Pancreas (tissue), 10 donors: ENCODE results near the gene FILIP1L. TPM values are rescaled to one million over a fixed set of nuclear protein-coding genes. Genes with fewer than 3 reads are reported as not detected.

Experiments
- ATAC-seq, 4 donors: fragments of 200-7000 bp; cut with Tn5 transposase; one replicate each; pipeline versions ENCODE4 v1.8.0 to v1.9.1; 2020; ENCODE audit warnings: mild to moderate bottlenecking in 4 of 4, moderate library complexity in 4 of 4
- DNase-seq, 6 donors: peaks; one replicate each; pipeline ENCODE4 v3.0.0-alpha.2; 2020
- FAIRE-seq: peaks from 2 replicates; lab custom pipeline; 2012; peaks lifted over from hg19 to GRCh38; lab: Jason Lieb, UNC
- H3K27ac ChIP-seq, 4 donors: fragments of 200-600 bp; sonication (generic); 1 replicate in 3 of 4; 2 replicates in 1 of 4; pipeline versions ENCODE4 v1.5.0 to v1.8.0; 2020
- H3K27me3 ChIP-seq, 4 donors: fragments of 200-600 bp; one replicate each; pipeline ENCODE4 v1.8.0; 2021
- H3K36me3 ChIP-seq, 3 donors: fragments of 200-600 bp; sonication (generic) in 1 of 3; one replicate each; pipeline versions ENCODE4 v1.5.0 to v1.8.0; 2020 to 2021
- H3K4me1 ChIP-seq, 3 donors: fragments of 200-600 bp; one replicate each; pipeline ENCODE4 v1.8.0; 2021
- H3K4me3 ChIP-seq, 4 donors: fragments of 200-600 bp; sonication (generic) in 2 of 4; one replicate each; pipeline versions ENCODE4 v1.5.0 to v1.8.0; 2020 to 2021
- H3K9me3 ChIP-seq, 4 donors: fragments of 200-600 bp; one replicate each; pipeline ENCODE4 v1.8.0; 2021
- WGBS, 2 donors: extraction: QIAGEN DNeasy Blood & Tissue Kit; methylation state at CpG; one replicate each; pipeline ENCODE4 v1.1.7; 2013; 5-methylcytosine and 5-hydroxymethylcytosine counted together
- intact Hi-C, 3 donors: fragments of 100-400 bp; cut with DNase I; formaldehyde crosslinking; loops; one replicate each; pipeline versions ENCODE4 v1.11.1 to v1.14.2; 2022
- polyA plus RNA-seq, 2 donors: library from polyadenylated mRNA; stranded (reverse); fragments of 200-250 nt; gene quantifications; one replicate each; pipeline ENCODE4 v1.2.3, GENCODE V29; 2013
- total RNA-seq, 6 donors: library from RNA; stranded (reverse); fragmentation: NEBNext Ultra II Directional in 4 of 6; extraction: Animal tissue kit (Norgen Biotek cat#: 25700) in 4 of 6; gene quantifications; one replicate each; pipeline versions ENCODE4 v1.2.1 to v1.2.4, GENCODE V29; 2021 to 2023
- TF ChIP-seq, protein P1 (sequence below), 4 donors: fragments of 200-600 bp; sonication (generic) in 3 of 4; IDR thresholded peaks; one replicate each; pipeline versions ENCODE4 v1.5.0 to v1.8.0; 2021; ENCODE audit warnings: antibody characterized with exemption in 4 of 4
- donor health status: healthy with polysubstance abuse.
- donor health status: DM: no; HTN: no; CAD: no; lungs with moderate emphysema.
- donor health status: DM: no; HTN: no; CAD: no.
- donor health status: control.
- donor health status: control.
- donor health status: Bipolar disorder and iron deficiency.
- donor health status: DM: yes; HTN: yes; CAD: no.
- donor health status: DM: no; HTN: no; CAD: no.
- donor health status: DM: no; HTN: no; CAD: no.
- donor health status: DM: yes; HTN: yes; CAD: no.

The FILIP1L gene
- total and polyA plus RNA-seq, 8 donors = 12.5 to 37.7 (median 15.8) TPM

DNA sequence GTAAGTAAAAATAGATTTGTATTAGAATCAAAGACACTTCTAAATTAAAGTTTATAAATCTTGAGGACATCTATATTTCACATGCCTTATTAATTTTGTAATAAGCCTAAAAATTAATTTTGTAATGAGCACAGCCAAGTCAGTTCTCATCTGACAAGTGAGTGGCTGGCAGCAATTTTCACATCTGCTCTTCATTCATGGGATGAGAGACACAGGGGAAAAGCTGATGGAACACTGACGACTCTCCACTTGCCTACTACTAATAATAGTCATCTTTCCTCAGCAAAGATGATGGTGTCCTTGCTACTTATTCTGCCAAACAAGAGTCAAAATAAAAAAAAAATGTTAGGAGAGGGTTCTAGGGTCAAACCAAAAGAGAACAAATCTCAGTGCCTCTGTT lies 311.0 kb downstream of the FILIP1L start:
- no peaks in the 10 kb centered on the region for H3K9me3 ChIP-seq
- DNase-seq = no peak
- H3K27ac ChIP-seq = no peak overlapping the region
- H3K36me3 ChIP-seq = no peaks in the 10 kb centered on the region
- H3K27me3 ChIP-seq = no peaks in the 10 kb centered on the region
- FAIRE-seq = no peak
- no peaks in the 10 kb centered on the region for H3K4me1 ChIP-seq
- TF ChIP-seq, protein P1, sequence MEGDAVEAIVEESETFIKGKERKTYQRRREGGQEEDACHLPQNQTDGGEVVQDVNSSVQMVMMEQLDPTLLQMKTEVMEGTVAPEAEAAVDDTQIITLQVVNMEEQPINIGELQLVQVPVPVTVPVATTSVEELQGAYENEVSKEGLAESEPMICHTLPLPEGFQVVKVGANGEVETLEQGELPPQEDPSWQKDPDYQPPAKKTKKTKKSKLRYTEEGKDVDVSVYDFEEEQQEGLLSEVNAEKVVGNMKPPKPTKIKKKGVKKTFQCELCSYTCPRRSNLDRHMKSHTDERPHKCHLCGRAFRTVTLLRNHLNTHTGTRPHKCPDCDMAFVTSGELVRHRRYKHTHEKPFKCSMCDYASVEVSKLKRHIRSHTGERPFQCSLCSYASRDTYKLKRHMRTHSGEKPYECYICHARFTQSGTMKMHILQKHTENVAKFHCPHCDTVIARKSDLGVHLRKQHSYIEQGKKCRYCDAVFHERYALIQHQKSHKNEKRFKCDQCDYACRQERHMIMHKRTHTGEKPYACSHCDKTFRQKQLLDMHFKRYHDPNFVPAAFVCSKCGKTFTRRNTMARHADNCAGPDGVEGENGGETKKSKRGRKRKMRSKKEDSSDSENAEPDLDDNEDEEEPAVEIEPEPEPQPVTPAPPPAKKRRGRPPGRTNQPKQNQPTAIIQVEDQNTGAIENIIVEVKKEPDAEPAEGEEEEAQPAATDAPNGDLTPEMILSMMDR (IDR thresholded peaks at IDR 0.05) = no peak
- intact Hi-C loops = no loop called here
- no peak for ATAC-seq
- 91 to 94% methylated on average over 1 of the region's 1 CpG for WGBS, 2 donors
- H3K4me3 ChIP-seq = no peak overlapping the region

DNA sequence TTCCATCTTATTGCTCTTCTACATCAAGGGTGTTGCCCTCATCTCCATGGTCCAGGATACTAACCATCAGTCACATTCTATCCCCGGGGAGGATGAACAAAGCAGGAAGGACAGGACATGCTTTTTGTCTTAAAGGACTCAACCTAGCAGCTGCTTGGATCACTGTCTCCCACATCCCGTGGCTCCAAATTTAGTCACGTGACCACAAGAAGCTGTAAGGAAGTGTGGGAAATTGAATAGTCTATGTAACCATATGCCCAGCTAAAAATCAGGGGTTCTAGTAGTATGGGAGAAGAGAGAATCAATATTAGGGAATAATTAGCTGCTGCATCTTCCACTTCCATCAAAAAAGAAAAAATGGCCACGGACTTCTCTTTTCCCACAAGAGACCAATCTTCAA lies 314.9 kb downstream of the FILIP1L start:
- no peak overlapping the region for H3K27ac ChIP-seq

DNA sequence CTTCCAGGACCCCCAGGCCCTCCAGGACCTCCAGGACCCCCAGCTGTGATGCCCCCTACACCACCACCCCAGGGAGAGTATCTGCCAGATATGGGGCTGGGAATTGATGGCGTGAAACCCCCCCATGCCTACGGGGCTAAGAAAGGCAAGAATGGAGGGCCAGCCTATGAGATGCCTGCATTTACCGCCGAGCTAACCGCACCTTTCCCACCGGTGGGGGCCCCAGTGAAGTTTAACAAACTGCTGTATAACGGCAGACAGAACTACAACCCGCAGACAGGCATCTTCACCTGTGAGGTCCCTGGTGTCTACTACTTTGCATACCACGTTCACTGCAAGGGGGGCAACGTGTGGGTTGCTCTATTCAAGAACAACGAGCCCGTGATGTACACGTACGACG lies 318.7 kb downstream of the FILIP1L start:
- H3K27ac ChIP-seq = no peak overlapping the region
- no peak overlapping the region for H3K4me3 ChIP-seq
- no peaks in the 10 kb centered on the region for H3K36me3 ChIP-seq
- no peaks in the 10 kb centered on the region for H3K27me3 ChIP-seq
- ATAC-seq (no peak), DNase-seq (no peak), FAIRE-seq (no peak)
- 86 to 88% methylated on average over 15 of the region's 15 CpGs for WGBS, 2 donors
- TF ChIP-seq, protein P1 (IDR thresholded peaks at IDR 0.05) = no peak
- no peaks in the 10 kb centered on the region for H3K9me3 ChIP-seq
- H3K4me1 ChIP-seq = no peaks in the 10 kb centered on the region
- intact Hi-C loops = no loop called here

More for the DNA sequence above, 314.9 kb downstream of the FILIP1L start:
- ATAC-seq (no peak), FAIRE-seq (no peak), DNase-seq (no peak)
- WGBS, 2 donors = 78 to 87% methylated on average over 4 of the region's 4 CpGs
- Histone ChIP-seq H3K4me1 (no peaks in the 10 kb centered on the region), H3K9me3 (no peaks in the 10 kb centered on the region), H3K4me3 (no peak overlapping the region), H3K36me3 (no peaks in the 10 kb centered on the region), H3K27me3 (no peaks in the 10 kb centered on the region)
- TF ChIP-seq, protein P1 (IDR thresholded peaks at IDR 0.05) = no peak
- intact Hi-C loops = no loop called here

DNA sequence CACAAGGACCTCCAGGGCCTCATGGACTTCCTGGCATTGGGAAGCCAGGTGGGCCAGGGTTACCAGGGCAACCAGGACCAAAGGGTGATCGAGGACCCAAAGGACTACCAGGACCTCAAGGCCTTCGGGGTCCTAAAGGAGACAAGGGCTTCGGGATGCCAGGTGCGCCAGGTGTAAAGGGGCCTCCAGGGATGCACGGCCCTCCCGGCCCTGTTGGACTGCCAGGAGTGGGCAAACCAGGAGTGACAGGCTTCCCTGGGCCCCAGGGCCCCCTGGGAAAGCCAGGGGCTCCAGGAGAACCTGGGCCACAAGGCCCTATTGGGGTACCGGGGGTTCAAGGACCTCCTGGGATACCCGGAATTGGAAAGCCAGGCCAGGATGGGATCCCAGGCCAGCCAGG lies 319.8 kb downstream of the FILIP1L start:
- H3K27ac ChIP-seq = no peak overlapping the region
- no peak for ATAC-seq
- H3K9me3 ChIP-seq = no peaks in the 10 kb centered on the region
- FAIRE-seq = no peak
- intact Hi-C loops = no loop called here
- TF ChIP-seq, protein P1 (IDR thresholded peaks at IDR 0.05) = no peak
- H3K36me3 ChIP-seq = no peaks in the 10 kb centered on the region
- H3K27me3 ChIP-seq = no peaks in the 10 kb centered on the region
- DNase-seq = peak in 1 of 6 donors; percentile 68
- 85 to 97% methylated on average over 8 of the region's 8 CpGs for WGBS, 2 donors
- no peak overlapping the region for H3K4me3 ChIP-seq
- H3K4me1 ChIP-seq = no peaks in the 10 kb centered on the region

DNA sequence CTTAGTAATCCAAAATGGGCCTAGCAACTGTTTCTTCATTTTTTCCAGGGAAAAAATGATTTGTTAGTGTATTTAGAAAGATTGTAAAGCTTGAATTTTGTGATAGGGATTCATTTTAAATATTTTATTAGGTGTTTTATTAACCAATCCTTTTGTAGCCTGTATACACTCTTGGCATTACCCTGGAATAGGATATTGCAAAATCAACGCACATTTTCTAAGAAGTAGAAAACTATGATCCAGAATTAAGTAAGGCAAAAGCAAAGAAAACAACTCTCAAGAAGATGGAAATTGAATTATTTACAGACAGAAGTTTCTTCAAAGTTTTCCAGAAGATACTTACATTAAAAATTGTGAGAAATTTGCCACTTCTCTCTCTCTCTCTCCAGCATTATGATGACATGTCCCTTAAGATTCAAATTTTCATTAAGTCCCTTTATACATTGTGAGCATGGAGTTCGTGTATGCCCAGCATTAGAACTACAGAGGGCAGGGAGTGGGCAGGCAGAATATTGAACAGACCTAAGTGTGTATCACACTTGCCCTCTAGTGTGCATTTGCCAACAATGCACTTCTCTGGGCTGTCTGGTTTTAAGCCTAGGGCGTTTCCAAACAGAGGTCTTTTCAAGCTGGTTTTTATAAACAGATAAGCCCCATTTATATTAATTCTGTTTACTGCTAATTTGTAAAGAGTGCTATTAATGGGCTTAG lies 325.1 kb downstream of the FILIP1L start:
- TF ChIP-seq, protein P1 (IDR thresholded peaks at IDR 0.05) = peak in 3 of 4 donors; percentile 14 to 43 (median 42)
- ATAC-seq (peak; percentile 55 to 89 (median 85)), FAIRE-seq (no peak), DNase-seq (no peak)
- H3K36me3 ChIP-seq = no peaks in the 10 kb centered on the region
- WGBS, 2 donors = 20 to 29% methylated on average over 3 of the region's 3 CpGs
- no peak overlapping the region for H3K4me3 ChIP-seq
- no peaks in the 10 kb centered on the region for H3K4me1 ChIP-seq
- no peaks in the 10 kb centered on the region for H3K27me3 ChIP-seq
- no peaks in the 10 kb centered on the region for H3K9me3 ChIP-seq
- H3K27ac ChIP-seq = no peak overlapping the region
- intact Hi-C loops = no loop called here
